Cardiac muscle cell (in vitro differentiated cells and primary cell): ENCODE measurements around the gene NOL7. TPM values are rescaled to one million over a fixed set of nuclear protein-coding genes. Genes with fewer than 3 reads are reported as not detected.
A peak's percentile ranks its signal among the peaks of the same experiment; 100 is the strongest.

Experiments used
- DNase-seq, 2 donors: peaks; one replicate each; pipeline versions ENCODE4 v3.0.0 to v3.0.0-alpha.2; 2010 to 2017; ENCODE audit warnings: low read depth in 1 of 2, low spot score in 1 of 2
- H3K27ac ChIP-seq: fragments of 200-600 bp; sonication (generic); 2 replicates; pipeline ENCODE4 v1.5.1; 2016
- H3K27me3 ChIP-seq: fragments of 200-600 bp; sonication (generic); 2 replicates; pipeline ENCODE4 v1.6.0; 2016; ENCODE audit warnings: control low read depth
- H3K36me3 ChIP-seq: fragments of 200-600 bp; sonication (generic); 2 replicates; pipeline ENCODE4 v1.5.1; 2016; ENCODE audit warnings: control low read depth
- H3K4me1 ChIP-seq: fragments of 200-600 bp; sonication (generic); 2 replicates; pipeline ENCODE4 v1.8.1; 2017; ENCODE audit warnings: low read depth, mild to moderate bottlenecking, mixed run types
- H3K4me3 ChIP-seq: fragments of 200-600 bp; sonication (generic); 2 replicates; pipeline ENCODE4 v1.5.1; 2016; ENCODE audit warnings: mild to moderate bottlenecking
- H3K9me3 ChIP-seq: fragments of 200-600 bp; sonication (generic); 2 replicates; pipeline ENCODE4 v1.5.1; 2017; ENCODE audit warnings: low read depth, mild to moderate bottlenecking, control low read depth
- polyA plus RNA-seq: library from polyadenylated mRNA; unstranded; fragments of >200 nt; fragmentation: Nextera tagmentation; extraction: Ambion mirVana; gene quantifications from 2 replicates; pipeline ENCODE4 v1.2.1, GENCODE V29; 2016
- total RNA-seq: library from RNA; depleted of rRNA; stranded (reverse); fragments of >200 nt; gene quantifications from 2 replicates; pipeline ENCODE4 v1.2.3, GENCODE V29; 2016
- TF ChIP-seq, protein P1 (sequence below): IDR thresholded peaks from 2 replicates; pipeline ENCODE4 v1.5.1; 2012; ENCODE audit warnings: low read depth, mild to moderate bottlenecking, low read length

The NOL7 gene
- total and polyA plus RNA-seq, 2 experiments from 2014 or later: 144 to 154 TPM

DNA sequence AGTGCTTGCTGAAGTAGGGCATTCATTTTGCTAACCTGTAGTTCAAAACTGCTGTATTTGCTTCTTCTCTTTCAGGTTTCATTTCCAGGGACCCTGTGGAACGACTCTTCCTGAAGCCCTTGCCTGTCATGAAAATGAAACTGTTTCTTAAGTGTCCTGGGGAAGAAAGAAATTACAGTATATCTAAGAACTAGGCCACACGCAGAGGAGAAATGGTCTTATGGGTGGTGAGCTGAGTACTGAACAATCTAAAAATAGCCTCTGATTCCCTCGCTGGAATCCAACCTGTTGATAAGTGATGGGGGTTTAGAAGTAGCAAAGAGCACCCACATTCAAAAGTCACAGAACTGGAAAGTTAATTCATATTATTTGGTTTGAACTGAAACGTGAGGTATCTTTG is 3.4 kb upstream of the NOL7 start:
- H3K27me3 ChIP-seq: no peaks in the 10 kb centered on the region
- no peak overlapping the region for H3K4me3 ChIP-seq
- DNase-seq: peak in 1 of 2 donors; percentile 64
- peaks cover 42% of the 10 kb centered on the region for H3K4me1 ChIP-seq
- TF ChIP-seq, protein P1, sequence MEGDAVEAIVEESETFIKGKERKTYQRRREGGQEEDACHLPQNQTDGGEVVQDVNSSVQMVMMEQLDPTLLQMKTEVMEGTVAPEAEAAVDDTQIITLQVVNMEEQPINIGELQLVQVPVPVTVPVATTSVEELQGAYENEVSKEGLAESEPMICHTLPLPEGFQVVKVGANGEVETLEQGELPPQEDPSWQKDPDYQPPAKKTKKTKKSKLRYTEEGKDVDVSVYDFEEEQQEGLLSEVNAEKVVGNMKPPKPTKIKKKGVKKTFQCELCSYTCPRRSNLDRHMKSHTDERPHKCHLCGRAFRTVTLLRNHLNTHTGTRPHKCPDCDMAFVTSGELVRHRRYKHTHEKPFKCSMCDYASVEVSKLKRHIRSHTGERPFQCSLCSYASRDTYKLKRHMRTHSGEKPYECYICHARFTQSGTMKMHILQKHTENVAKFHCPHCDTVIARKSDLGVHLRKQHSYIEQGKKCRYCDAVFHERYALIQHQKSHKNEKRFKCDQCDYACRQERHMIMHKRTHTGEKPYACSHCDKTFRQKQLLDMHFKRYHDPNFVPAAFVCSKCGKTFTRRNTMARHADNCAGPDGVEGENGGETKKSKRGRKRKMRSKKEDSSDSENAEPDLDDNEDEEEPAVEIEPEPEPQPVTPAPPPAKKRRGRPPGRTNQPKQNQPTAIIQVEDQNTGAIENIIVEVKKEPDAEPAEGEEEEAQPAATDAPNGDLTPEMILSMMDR: no peak
- peaks cover 7% of the 10 kb centered on the region for H3K36me3 ChIP-seq
- peak overlapping the region; percentile 87 for H3K27ac ChIP-seq
- no peaks in the 10 kb centered on the region for H3K9me3 ChIP-seq

DNA sequence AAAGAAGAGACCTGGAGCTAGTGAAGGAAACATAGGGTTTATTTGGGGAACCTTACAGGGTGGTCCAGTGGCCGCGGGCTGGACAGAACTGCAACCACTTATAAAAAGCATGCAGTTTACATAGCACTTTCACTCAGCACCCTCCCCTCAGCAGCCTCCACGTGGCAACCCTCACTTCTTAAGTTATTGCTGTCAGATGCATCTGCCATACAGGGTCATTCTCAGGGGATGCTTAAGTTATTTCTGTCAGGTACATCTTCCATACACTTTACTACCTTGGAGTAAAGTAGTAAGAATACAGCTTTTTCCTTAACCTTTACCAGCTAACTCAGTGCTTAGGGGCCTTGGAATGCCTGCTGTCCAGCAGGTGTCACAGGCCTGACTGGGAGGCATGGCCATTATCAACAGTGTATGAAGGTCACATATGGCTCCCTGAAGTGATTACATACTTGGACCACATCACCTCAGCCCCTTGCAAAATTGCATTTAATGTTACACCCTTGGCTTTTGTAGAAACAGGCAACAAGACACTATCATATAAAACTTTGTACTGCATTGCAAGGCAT is 2.0 kb upstream of the NOL7 start:
- no peaks in the 10 kb centered on the region for H3K27me3 ChIP-seq
- TF ChIP-seq, protein P1: no peak
- H3K36me3 ChIP-seq: peaks cover 10% of the 10 kb centered on the region
- H3K9me3 ChIP-seq: no peaks in the 10 kb centered on the region
- peak in 1 of 2 donors; percentile 51 for DNase-seq
- H3K27ac ChIP-seq: peak overlapping the region; percentile 47
- H3K4me1 ChIP-seq: peaks cover 43% of the 10 kb centered on the region
- no peak overlapping the region for H3K4me3 ChIP-seq

DNA sequence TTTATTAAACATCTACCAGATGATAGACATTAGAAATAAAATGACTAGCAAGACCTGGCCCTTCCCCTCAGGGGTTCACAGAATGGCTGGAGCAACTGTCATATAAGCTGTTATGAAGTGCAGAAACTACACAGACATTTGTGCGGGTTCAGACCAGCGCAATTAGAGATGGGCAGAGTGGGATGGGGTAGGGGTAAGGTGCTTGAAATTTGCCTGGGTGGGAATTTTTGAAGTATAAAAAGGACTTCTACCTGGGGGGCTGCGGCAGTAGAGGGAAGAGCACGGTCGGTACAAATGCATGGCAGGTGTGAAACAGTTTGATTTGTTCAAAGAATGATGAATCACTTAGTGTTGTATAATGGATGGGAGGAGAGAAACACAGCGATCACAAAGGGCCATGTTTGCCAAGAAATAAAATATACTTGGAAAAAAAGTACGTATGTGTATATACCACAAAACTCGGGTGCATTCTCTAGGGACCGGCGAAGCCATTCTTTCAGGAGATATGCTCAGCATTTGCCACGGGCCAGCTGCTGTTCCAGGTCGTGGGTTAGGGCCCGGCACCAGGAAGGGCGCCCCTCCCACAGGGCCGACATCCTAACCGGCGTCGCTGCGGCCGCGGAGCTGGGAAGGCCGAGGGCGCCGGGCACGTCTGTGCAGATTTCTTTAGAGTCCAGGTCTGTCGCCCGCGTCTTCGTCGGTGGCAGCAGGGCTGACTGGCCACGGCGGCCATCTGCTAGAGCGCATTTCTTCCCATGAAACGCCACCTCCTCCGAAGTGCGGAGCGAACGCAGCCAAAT is 809 bp upstream of the NOL7 start:
- Histone ChIP-seq H3K27me3 (no peaks in the 10 kb centered on the region), H3K27ac (peak overlapping the region; percentile 61), H3K9me3 (no peaks in the 10 kb centered on the region), H3K4me3 (peak overlapping the region; percentile 88), H3K4me1 (peaks cover 42% of the 10 kb centered on the region), H3K36me3 (peaks cover 19% of the 10 kb centered on the region)
- peak; percentile 67 to 71 for DNase-seq
- TF ChIP-seq, protein P1: no peak

DNA sequence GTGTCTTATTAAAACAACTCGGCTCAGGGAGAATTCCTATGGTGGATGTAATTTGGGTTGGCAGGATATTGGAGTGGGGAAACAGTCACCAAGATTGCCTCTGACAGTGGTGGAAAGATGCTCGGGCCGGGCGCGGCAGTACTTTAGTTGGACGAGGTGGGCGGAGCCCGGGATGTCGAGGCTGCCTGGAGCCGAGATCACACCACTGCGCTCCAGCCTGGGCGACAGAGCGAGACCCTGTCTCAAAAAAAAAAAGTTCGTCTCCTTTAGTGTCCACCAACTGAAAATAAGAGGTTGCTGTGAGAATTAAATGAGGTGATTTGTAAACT is 621 bp downstream of the NOL7 start:
- H3K4me1 ChIP-seq: peaks cover 36% of the 10 kb centered on the region
- peak; percentile 46 to 59 for DNase-seq
- TF ChIP-seq, protein P1: no peak
- H3K4me3 ChIP-seq: peak overlapping the region; percentile 88
- H3K27me3 ChIP-seq: no peaks in the 10 kb centered on the region
- no peaks in the 10 kb centered on the region for H3K9me3 ChIP-seq
- peaks cover 34% of the 10 kb centered on the region for H3K36me3 ChIP-seq
- peak overlapping the region; percentile 81 for H3K27ac ChIP-seq

DNA sequence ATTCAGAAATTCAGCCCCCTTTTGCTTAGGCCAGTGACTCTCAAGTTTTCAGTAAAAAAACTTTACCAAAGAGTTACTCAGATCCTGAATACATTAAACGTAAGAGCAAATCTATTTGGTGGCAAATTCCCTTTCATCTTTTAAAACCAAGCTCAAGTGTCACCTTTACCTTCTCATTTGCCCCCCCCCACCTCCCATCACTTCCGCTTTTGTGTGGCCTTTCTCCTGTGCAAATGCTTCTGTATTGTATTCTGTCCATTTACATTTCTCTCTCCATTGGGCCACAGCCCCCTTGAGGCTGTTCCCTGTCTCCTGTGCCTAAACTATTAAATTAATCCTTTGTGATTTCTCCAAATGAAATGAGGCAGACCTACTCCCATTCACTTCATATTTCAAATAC is 1.9 kb downstream of the NOL7 start:
- Histone ChIP-seq H3K36me3 (peaks cover 47% of the 10 kb centered on the region), H3K9me3 (no peaks in the 10 kb centered on the region), H3K27me3 (no peaks in the 10 kb centered on the region), H3K4me1 (peaks cover 24% of the 10 kb centered on the region), H3K27ac (no peak overlapping the region), H3K4me3 (no peak overlapping the region)
- no peak for DNase-seq
- TF ChIP-seq, protein P1: no peak
